ENCODE results near the gene PCDHB12.
"Not testable (repeated sequence)": the region's sequence is repeated elsewhere in the genome, so short reads cannot be mapped to it uniquely, and the experiment has no call there.

The PCDHB12 gene

DNA sequence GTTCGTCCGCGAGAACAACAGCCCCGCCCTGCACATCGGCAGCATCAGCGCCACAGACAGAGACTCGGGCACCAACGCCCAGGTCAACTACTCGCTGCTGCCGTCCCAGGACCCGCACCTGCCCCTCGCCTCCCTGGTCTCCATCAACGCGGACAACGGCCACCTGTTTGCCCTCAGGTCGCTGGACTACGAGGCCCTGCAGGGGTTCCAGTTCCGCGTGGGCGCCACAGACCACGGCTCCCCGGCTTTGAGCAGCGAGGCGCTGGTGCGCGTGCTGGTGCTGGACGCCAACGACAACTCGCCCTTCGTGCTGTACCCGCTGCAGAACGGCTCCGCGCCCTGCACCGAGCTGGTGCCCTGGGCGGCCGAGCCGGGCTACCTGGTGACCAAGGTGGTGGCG, 1.8 kb downstream of the PCDHB12 start:
- DNase-seq (ENCODE audit: low read depth), result not testable (repeated sequence)

DNA sequence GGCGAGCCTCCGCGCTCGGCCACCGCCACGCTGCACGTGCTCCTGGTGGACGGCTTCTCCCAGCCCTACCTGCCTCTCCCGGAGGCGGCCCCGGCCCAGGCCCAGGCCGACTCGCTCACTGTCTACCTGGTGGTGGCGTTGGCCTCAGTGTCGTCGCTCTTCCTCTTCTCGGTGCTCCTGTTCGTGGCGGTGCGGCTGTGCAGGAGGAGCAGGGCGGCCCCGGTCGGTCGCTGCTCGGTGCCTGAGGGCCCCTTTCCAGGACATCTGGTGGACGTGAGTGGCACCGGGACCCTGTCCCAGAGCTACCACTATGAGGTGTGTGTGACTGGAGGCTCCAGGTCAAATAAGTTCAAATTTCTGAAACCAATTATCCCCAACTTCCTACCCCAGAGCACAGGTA, 2.3 kb downstream of the PCDHB12 start:
- DNase-seq (ENCODE audit: low read depth), result not testable (repeated sequence)

DNA sequence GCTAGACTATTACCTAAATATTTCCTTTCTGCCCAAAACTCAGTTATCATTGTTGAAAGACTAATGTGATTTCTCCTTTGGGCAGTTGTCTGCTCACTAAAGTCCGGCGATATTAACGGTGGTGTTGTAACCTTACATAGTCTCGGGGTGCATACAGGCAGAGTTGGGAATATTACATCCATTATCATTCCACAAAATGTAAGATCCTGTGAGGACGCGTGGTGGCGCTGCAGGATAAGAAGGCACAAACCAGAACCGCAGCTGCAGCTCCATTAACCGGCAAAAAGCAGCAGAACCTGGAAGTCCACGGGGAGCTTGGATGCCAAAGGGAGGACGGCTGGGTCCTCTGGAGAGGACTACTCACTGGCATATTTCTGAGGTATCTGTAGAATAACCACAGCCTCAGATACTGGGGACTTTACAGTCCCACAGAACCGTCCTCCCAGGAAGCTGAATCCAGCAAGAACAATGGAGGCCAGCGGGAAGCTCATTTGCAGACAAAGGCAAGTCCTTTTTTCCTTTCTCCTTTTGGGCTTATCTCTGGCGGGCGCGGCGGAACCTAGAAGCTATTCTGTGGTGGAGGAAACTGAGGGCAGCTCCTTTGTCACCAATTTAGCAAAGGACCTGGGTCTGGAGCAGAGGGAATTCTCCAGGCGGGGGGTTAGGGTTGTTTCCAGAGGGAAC, 5.3 kb downstream of the PCDHB12 start, which contains the start of gene PCDHB13:
Gene PCDHB13 (plus strand): TSS at position 264 of the 684 bp plus-strand sequence. CDS start 205 bp downstream, at position 469.
- DNase-seq (ENCODE audit: low read depth), result not testable (repeated sequence)

DNA sequence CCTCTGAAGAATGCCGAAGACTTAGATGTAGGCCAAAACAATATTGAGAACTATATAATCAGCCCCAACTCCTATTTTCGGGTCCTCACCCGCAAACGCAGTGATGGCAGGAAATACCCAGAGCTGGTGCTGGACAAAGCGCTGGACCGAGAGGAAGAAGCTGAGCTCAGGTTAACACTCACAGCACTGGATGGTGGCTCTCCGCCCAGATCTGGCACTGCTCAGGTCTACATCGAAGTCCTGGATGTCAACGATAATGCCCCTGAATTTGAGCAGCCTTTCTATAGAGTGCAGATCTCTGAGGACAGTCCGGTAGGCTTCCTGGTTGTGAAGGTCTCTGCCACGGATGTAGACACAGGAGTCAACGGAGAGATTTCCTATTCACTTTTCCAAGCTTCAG, 6.1 kb downstream of the PCDHB12 start:
- not testable (repeated sequence) for DNase-seq (ENCODE audit: low read depth)

DNA sequence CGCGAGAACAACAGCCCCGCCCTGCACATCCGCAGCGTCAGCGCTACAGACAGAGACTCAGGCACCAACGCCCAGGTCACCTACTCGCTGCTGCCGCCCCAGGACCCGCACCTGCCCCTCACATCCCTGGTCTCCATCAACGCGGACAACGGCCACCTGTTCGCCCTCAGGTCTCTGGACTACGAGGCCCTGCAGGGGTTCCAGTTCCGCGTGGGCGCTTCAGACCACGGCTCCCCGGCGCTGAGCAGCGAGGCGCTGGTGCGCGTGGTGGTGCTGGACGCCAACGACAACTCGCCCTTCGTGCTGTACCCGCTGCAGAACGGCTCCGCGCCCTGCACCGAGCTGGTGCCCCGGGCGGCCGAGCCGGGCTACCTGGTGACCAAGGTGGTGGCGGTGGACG, 7.0 kb downstream of the PCDHB12 start:
- DNase-seq (ENCODE audit: low read depth), result not testable (repeated sequence)

DNA sequence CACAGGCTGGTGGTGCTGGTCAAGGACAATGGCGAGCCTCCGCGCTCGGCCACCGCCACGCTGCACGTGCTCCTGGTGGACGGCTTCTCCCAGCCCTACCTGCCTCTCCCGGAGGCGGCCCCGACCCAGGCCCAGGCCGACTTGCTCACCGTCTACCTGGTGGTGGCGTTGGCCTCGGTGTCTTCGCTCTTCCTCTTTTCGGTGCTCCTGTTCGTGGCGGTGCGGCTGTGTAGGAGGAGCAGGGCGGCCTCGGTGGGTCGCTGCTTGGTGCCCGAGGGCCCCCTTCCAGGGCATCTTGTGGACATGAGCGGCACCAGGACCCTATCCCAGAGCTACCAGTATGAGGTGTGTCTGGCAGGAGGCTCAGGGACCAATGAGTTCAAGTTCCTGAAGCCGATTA, 7.5 kb downstream of the PCDHB12 start:
- not testable (repeated sequence) for DNase-seq (ENCODE audit: low read depth)

DNA sequence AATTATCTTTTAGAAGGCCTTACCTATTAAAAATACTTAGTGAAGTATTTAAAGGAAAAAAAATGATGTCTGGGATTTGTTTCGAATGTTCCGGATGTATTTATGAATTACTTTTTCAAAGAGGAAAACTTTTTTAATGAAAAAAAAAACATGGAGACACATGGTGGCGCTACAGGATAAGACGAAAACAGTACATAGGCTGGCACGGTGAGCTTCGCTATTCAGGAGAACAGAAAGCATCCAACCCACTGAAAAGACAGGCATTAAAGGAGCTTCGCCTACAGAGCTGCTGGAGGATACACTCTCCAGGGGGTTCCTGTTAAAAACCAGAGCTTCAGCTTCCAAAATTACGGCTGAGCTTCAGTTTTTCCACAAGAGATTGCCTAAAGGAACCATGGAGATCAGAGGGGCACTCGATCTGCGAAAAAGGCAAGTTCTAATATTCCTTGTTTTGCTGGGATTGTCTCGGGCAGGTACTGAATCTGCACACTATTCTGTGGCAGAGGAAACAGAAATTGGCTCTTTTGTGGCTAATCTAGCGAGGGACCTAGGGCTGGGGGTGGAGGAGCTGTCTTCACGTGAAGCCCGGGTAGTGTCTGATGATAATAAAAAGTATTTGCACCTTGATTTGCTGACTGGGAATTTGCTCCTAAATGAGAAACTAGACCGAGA, 14.7 kb downstream of the PCDHB12 start, which contains the start of gene PCDHB14:
Gene PCDHB14 (plus strand): TSS at position 232 of the 672 bp plus-strand sequence. CDS start 163 bp downstream, at position 395.
- no peak for DNase-seq (ENCODE audit: low read depth)

DNA sequence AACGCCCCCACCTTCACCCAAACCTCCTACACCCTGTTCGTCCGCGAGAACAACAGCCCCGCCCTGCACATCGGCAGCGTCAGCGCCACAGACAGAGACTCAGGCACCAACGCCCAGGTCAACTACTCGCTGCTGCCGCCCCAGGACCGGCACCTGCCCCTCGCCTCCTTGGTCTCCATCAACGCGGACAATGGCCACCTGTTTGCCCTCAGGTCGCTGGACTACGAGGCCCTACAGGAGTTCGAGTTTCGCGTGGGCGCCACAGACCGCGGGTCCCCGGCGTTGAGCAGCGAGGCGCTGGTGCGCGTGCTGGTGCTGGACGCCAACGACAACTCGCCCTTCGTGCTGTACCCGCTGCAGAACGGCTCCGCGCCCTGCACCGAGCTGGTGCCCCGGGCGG, 16.3 kb downstream of the PCDHB12 start:
- DNase-seq (ENCODE audit: low read depth), result not testable (repeated sequence)

DNA sequence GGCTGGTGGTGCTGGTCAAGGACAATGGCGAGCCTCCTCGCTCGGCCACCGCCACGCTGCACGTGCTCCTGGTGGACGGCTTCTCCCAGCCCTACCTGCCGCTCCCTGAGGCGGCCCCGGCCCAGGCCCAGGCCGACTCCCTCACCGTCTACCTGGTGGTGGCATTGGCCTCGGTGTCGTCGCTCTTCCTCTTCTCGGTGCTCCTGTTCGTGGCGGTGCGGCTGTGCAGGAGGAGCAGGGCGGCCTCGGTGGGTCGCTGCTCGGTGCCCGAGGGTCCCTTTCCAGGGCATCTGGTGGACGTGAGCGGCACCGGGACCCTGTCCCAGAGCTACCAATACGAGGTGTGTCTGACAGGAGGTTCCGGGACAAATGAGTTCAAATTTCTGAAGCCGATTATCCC, 16.9 kb downstream of the PCDHB12 start:
- not testable (repeated sequence) for DNase-seq (ENCODE audit: low read depth)

DNA sequence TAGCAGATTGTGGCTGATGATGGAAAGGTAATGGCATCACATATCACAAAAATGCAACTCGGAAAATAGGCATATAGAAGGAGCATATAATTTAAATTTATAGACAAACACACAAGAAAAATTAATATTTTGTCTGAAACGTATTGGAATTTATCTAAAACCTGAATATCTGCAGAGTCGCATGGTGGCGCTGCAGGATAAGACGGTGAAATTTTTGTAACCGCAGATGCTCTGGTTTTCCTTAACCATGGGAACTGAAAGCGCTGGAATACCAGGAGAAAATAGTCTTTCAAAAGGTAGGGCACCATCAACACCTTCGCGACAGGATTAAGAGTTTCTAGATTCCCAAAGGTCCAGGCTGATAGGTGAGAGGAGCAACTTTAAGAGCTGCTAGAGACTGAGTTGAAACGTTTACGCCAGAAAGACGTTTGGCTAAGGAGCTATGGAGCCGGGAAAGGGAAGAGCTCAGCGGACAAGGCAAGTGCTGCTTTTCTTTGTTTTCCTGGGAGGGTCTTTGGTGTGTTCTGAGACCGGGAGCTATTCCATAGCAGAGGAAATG, 25.7 kb downstream of the PCDHB12 start:
- no peak for DNase-seq (ENCODE audit: low read depth)

DNA sequence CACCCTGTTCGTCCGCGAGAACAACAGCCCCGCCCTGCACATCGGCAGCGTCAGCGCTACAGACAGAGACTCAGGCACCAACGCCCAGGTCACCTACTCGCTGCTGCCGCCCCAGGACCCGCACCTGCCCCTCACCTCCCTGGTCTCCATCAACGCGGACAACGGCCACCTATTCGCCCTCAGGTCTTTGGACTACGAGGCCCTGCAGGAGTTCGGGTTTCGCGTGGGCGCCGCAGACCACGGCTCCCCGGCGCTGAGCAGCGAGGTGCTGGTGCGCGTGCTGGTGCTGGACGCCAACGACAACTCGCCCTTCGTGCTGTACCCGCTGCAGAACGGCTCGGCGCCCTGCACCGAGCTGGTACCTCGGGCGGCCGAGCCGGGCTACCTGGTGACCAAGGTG, 27.4 kb downstream of the PCDHB12 start:
- DNase-seq (ENCODE audit: low read depth), result not testable (repeated sequence)

DNA sequence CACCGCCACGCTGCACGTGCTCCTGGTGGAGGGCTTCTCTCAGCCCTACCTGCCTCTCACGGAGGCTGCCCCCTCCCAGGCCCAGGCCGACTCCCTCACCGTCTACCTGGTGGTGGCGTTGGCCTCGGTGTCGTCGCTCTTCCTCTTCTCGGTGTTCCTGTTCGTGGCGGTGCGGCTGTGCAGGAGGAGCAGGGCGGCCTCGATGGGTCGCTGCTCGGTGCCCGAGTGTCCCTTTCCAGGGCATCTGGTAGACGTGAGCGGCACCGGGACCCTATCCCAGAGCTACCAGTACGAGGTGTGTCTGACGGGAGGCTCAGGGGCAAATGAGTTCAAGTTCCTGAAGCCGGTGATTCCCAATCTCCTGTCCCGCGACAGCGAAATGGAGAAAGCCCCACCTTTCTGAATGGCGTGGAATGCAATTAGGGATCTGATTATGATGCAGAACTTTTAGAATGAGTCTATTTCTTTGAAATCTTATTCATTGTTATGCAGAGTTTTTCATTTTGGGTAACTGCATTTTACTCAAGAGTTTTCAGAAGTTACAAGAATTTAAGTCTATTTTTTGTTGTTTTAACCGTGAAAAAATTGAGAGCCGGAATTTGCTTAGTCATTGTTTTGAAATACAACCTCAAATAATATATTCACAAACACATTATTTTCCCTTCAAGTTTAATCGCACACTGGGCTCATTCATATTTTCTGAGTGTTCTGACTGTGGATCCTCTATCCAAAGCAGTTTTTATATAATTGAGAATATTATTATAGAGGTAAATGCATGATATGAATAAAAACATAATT, 28.2 kb downstream of the PCDHB12 start:
- no peak for DNase-seq (ENCODE audit: low read depth)

DNA sequence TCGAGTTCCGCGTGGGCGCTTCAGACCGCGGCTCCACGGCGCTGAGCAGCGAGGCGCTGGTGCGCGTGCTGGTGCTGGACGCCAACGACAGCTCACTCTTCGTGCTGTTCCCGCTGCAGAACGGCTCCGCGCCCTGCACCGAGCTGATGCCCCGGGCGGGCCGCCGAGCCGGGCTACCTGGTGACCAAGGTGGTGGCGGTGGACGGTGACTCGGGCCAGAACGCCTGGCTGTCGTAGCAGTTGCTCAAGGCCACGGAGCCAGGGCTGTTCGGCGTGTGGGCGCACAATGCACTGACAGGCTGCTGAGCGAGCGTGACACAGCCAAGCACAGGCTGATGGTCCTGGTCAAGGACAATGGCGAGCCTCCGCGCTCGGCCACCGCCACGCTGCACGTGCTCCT, 33.0 kb downstream of the PCDHB12 start:
- no peak for DNase-seq (ENCODE audit: low read depth)

DNA sequence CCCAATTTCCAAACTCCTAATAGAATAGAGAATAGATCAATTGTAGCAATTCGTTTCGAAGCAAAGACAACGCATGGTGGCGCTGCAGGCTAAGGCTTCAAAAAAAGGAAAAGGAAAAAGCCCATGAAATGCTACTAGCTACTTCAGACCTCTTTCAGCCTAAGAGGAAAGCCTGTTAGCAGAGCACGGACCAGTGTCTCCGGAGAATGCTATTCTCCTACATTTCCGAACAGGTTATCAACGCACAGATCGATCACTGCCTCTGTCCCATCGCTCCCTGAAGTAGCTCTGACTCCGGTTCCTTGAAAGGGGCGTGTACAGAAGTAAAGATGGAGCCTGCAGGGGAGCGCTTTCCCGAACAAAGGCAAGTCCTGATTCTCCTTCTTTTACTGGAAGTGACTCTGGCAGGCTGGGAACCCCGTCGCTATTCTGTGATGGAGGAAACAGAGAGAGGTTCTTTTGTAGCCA, 36.8 kb downstream of the PCDHB12 start, which contains the start of gene PCDHB15:
Gene PCDHB15 (plus strand): TSS at position 146 of the 468 bp plus-strand sequence. CDS start 184 bp downstream, at position 330.
- DNase-seq (ENCODE audit: low read depth), result no peak

DNA sequence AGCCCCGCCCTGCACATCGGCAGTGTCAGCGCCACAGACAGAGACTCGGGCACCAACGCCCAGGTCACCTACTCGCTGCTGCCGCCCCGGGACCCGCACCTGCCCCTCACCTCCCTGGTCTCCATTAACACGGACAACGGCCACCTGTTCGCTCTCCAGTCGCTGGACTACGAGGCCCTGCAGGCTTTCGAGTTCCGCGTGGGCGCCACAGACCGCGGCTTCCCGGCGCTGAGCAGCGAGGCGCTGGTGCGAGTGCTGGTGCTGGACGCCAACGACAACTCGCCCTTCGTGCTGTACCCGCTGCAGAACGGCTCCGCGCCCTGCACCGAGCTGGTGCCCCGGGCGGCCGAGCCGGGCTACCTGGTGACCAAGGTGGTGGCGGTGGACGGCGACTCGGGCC, 38.5 kb downstream of the PCDHB12 start:
- not testable (repeated sequence) for DNase-seq (ENCODE audit: low read depth)

DNA sequence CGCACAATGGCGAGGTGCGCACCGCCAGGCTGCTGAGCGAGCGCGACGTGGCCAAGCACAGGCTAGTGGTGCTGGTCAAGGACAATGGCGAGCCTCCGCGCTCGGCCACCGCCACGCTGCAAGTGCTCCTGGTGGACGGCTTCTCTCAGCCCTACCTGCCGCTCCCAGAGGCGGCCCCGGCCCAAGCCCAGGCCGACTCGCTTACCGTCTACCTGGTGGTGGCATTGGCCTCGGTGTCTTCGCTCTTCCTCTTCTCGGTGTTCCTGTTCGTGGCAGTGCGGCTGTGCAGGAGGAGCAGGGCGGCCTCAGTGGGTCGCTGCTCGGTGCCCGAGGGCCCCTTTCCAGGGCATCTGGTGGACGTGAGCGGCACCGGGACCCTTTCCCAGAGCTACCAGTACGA, 38.9 kb downstream of the PCDHB12 start:
- not testable (repeated sequence) for DNase-seq (ENCODE audit: low read depth)

DNA sequence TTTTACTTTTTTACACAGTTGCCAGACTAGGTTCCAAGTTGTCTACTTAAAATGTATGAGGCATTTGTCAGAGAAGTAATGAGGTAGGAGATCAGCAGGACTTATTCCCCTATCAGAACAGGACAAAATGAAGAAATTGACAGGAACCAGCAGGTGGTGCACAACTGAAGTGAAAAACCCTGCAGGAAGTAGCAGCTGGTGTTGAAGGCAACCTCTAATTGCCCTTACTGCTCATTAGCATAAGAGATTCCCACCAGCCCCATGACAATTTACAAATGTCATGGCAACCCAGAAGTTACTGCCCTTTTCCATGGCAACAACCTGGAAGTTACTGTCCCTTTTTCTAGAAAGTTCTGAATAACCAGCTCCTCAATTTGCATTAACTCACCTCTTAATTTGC, 42.1 kb downstream of the PCDHB12 start:
- DNase-seq (ENCODE audit: low read depth), result no peak

DNA sequence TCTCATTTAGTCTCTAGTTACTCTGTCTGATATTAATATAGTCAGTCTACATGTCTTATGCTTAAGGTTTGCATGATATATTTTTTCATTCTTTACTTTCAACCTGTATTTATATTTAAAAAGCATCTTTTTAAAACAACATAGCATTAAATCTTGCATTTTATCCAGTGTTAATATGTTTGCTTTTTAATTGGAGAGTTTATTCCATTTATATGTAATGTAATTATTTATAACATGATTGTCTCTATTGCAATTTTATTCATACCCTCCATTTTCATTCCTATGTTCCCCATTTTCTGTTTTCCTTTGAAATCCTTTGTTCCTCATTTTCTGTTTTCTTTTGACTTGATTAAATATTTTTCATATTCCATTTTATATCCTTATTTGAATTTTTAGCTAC, 49.9 kb downstream of the PCDHB12 start:
- DNase-seq (ENCODE audit: low read depth), result no peak

DNA sequence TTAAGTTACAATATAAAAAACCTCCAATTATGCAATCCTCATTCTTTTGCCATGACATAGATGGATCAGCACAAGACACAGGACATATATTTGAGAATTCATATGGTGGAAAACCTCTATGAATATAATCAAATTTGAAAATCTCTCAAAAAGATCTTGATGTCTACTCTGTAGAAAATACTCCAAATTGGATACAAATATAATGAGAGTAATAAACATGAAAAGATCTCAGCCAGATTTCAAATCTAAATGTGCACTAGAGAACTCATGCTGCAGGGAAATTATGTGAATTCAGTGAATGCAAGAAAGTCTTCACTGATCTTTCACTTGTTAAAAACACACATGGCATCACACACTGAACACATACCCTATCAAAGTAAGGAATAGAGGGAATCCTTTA, 50.4 kb downstream of the PCDHB12 start:
- no peak for DNase-seq (ENCODE audit: low read depth)

DNA sequence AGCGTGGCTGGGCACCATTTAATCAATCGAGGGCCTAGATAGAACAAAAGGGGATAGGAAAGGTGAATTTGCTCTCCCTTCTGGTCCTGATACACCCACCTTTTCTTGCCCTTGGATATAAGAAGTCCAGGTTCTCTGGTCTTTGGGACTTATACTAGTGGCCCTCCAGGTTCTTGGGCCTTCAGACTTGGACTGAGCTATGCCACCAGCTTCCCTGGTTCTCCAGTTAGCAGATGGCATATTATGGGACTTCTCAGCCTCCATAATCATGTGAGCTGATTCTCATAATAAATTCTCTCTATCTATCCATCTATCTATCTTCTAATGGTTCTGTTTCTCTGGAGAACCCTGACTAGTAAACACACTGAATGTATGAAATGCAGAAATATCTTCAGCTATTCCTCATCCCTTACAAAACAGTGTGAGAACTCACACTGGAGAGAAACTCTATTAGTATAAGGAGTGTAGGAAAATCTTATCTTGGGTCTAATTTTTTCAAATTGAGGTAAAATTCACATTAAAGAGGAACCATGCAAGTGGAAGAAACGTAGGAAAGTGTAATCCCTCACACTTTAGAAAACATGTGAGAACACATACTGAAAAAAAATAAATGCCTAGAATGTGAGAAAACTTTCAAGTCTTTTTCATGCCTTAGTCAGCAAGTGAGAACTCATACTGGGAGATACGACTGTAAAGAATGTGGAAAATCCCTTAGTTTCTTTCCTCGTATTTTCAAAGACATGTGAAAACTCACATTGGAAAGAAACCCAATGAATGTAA, 52.1 kb downstream of the PCDHB12 start:
- no peak for DNase-seq (ENCODE audit: low read depth)

DNA sequence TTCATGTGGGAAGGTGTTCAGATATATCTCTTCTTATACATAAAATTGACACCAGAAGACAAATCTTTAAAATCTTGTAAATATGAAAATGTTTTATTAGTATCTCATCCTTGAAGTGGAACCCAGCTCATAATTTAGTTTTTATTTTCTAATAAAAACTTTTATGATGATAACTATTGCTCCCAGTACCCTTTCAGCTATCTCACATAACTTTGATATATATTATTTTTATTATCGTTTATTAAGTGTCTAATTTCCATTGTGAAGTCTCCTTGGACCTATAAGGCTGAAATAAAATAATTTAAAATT, 52.7 kb downstream of the PCDHB12 start:
- no peak for DNase-seq (ENCODE audit: low read depth)

Measured in activated T-cell treated with anti-CD3 and anti-CD28 coated beads for 24 hours (primary cell).